HepG2 (cell line): Measurements from ENCODE around the gene ZFYVE28.

Experiments used
- KLF16 ChIP-seq, 2 experiments: sonication (generic) in 1 of 2; formaldehyde crosslinking in 1 of 2; IDR thresholded peaks; 2 replicates each; pipeline versions ENCODE4 v1.6.1 to v1.8.0; 2016 to 2023; ENCODE audit warnings: missing genetic modification reagents in 2 of 2, missing compliant biosample characterization in 1 of 2
- PAX8 ChIP-seq: sonication (generic); formaldehyde crosslinking; IDR thresholded peaks from 2 replicates; pipeline ENCODE4 v1.8.0; 2022; ENCODE audit warnings: mild to moderate bottlenecking, missing genetic modification reagents, borderline replicate concordance
- ZNF724P ChIP-seq: sonication (generic); formaldehyde crosslinking; IDR thresholded peaks from 2 replicates; pipeline ENCODE4 v1.8.0; 2022; ENCODE audit warnings: missing genetic modification reagents, borderline replicate concordance
- TF ChIP-seq, protein P1 (sequence below): sonication (generic); formaldehyde crosslinking; IDR thresholded peaks from 2 replicates; pipeline ENCODE4 v1.4.0; 2020; ENCODE audit warnings: missing genetic modification reagents

DNA sequence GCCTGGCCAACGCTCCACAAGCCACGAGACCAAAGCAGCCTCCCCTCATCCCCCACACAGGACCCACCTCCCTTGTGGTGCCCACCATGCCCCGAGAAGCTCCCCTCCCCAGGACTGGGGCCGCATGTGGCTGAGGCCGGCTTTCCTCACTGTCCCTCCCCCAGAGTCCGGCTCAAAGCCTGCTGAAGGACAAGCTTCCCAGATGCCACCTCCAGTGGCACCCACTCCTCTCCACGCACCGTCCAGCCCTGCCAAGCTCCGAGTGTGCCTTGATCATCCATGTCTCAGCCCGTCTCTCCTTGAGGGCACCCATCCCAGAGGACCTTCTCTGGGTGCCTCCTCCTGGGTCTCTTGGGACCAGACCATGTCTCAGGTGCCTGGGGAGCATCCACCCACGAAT is 97.7 kb downstream of the ZFYVE28 start:
- TF ChIP-seq ZNF724P (CRISPR knock-in tag) (no peak), KLF16 (CRISPR knock-in tag; IDR thresholded peaks at IDR 0.05) (no peak), PAX8 (CRISPR knock-in tag) (no peak)
- TF ChIP-seq, protein P1, sequence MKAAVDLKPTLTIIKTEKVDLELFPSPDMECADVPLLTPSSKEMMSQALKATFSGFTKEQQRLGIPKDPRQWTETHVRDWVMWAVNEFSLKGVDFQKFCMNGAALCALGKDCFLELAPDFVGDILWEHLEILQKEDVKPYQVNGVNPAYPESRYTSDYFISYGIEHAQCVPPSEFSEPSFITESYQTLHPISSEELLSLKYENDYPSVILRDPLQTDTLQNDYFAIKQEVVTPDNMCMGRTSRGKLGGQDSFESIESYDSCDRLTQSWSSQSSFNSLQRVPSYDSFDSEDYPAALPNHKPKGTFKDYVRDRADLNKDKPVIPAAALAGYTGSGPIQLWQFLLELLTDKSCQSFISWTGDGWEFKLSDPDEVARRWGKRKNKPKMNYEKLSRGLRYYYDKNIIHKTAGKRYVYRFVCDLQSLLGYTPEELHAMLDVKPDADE (CRISPR knock-in tag) = no peak
